GM12892 (cell line): Measurements from ENCODE around the gene CHRFAM7A.
"Not testable (repeated sequence)": the region's sequence is repeated elsewhere in the genome, so short reads cannot be mapped to it uniquely, and the experiment has no call there.

Source experiments
- POLR2A ChIP-seq: IDR thresholded peaks from 2 replicates; pipeline ENCODE4 v1.6.1; 2011; ENCODE audit warnings: low read depth, low read length, control low read depth
- POLR2AphosphoS5 ChIP-seq: IDR thresholded peaks from 2 replicates; pipeline ENCODE4 v1.6.1; 2011; ENCODE audit warnings: low read depth, low read length, control low read depth
- TAF1 ChIP-seq: IDR thresholded peaks from 2 replicates; pipeline ENCODE4 v1.6.1; 2011; ENCODE audit warnings: low read depth, mild to moderate bottlenecking, control low read depth, low read length, borderline replicate concordance

GRCh38 chr15:30368271-30368670 lies 25.1 kb downstream of the CHRFAM7A start:
- TF ChIP-seq POLR2A, TAF1, POLR2AphosphoS5: not testable (repeated sequence)
